HFF-Myc (cell line): ENCODE results near the gene SLC22A7.

ENCODE experiments used
- DNase-seq: peaks from one replicate; pipeline ENCODE4 v3.0.0-alpha.2; 2011; ENCODE audit warnings: low read depth; ENCODE audit errors: extremely low read depth
- H3K4me3 ChIP-seq: replicated peaks from 2 replicates; pipeline ENCODE4 v1.5.1; 2011; ENCODE audit warnings: low read depth, mild to moderate bottlenecking, control low read depth, low read length
- CTCF ChIP-seq: IDR thresholded peaks from 2 replicates; pipeline ENCODE4 v1.5.1; 2012; ENCODE audit warnings: mild to moderate bottlenecking, low read depth, low read length, control low read depth; ENCODE audit errors: missing control alignments

The SLC22A7 gene

GRCh38 chr6:43273707-43274106 lies 24.4 kb upstream of the SLC22A7 start:
- H3K4me3 ChIP-seq, result no peak overlapping the region
- no peak for DNase-seq
- TF ChIP-seq CTCF, result no peak

DNA sequence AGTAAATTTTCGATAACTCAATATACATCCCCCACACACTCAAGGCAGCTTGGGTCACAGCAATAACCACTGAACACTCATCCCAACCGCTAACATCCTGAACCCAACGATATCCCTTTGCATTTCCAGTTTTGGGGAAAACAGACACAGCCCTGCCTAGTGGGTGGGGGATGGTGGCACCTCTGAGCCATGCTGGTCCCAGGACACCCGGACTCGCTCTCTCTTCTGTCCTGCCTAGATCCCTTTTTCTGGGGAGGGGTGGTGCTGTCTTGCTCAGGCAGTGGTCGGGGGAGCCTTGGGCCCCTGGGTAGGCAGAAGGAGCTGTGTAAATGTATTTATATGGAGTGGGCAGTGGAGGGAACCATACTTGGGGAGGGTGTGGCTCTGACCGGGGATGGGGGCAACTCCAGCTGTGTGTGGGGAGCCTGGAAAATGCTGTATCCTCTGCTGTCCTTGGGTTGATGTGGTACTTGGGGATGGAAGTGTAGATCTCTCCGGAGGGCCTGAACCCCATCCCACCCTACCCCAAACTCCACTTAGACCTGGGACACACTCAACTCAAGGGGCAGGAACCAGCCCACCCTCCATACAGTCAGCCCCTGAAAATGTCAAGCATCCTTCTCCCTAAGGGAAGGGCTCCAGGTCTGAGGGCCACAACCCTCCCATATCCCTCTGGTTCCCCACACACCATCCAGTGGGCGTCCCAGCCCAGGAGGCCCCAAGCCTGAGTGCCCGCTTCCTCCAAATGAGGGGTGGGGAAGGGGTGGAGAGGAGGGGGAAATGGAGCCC lies 23.7 kb upstream of the SLC22A7 start:
- no peak for DNase-seq
- TF ChIP-seq CTCF, result no peak
- no peak overlapping the region for H3K4me3 ChIP-seq

DNA sequence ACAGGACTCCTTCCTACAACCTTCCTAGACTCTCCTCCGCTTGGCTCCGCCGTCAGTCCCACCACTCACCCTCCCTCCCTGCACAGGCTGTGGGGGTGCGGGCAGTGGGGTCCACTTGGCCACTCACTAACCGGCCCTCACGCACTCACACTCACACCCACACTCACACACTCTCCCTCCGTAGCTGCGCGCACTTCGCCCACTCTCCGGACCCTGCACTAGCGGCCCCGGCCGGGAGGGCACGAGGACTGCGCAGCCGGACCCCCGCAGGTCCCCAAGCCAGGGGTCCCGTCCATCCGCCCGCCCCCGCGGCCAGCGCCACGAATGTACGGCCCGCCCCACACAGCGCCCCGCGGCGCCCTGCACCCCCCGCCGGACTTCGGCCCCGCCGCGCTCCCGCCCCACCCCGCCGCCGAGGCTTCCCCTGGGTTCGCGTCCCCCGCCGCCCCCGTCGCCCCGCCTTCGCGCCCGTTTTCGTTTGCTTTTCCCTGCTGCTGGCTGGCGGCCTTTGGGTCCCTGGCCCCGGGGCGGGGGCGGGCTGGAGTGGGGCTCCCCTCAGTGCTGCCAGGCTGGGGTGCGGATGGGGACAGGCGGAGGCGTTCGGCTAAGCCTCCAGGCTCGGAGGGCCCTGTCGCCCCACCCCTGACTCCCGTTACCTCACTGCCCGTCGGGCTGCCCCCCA lies 23.0 kb upstream of the SLC22A7 start:
- no peak for DNase-seq
- no peak overlapping the region for H3K4me3 ChIP-seq
- TF ChIP-seq CTCF, result no peak

- no peak overlapping the region for H3K4me3 ChIP-seq
- TF ChIP-seq CTCF, result no peak
- no peak for DNase-seq
These were observed 22.1 kb upstream of the SLC22A7 start for GRCh38 chr6:43275801-43276576.

DNA sequence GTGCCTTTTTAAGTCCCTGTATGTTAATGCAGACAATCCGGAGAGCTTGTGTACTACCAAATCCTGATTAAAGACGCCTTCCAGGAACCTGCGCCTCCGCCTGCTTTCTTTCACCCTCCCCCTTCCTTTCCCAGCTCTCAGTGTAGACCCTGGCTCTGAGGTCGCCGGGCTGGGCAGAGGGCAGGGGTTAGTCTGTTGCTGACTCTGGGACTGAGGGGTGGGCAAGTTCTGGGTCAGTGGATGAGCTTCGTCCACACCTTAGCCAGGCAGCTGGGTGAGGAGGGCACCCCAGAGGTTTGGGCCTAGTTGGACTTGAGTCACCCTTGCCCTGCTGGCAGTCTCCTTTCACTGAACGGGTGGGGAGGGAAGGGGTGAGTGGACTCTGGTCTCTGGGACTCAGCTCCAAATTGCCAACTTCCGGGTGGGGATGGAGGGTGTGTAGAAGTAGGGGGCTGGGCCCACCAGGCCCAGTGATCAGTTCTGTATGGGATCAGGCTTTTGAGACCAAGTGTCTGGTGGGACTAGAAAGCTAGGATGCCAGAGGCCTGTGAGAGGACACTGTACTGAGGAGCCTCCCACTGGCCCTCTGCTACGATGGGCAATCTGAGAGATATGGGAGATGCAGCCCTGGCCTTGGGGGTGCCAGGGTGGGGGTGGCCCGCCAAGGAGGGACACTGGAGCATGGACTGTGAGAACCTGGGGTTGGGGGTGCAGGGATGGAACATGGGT lies 21.3 kb upstream of the SLC22A7 start:
- DNase-seq, result no peak
- no peak overlapping the region for H3K4me3 ChIP-seq
- no peak for TF ChIP-seq CTCF

- no peak for DNase-seq
- no peak overlapping the region for H3K4me3 ChIP-seq
- no peak for TF ChIP-seq CTCF
These were observed 20.8 kb upstream of the SLC22A7 start for GRCh38 chr6:43277306-43277642.
